ENCODE measurements around the gene NT5C2.

GRCh38 chr10:103038570-103038969, 154.5 kb downstream of the NT5C2 start:
- no peak for TF ChIP-seq CTCF (IDR thresholded peaks at IDR 0.05 in 4 of 5, conservative IDR thresholded peaks at IDR 0.05 in 1 of 5)
- no peak for TF ChIP-seq POLR2A (IDR thresholded peaks at IDR 0.05)
